OCI-LY3 (cell line): ENCODE measurements around the gene TBX21.

Experiments
- H2AFZ ChIP-seq: fragments of 200-600, 300-600 bp; shearing (Covaris generic); 2 replicates; pipeline ENCODE4 v1.6.0; 2014; ENCODE audit warnings: antibody characterized with exemption, low read depth, low read length
- H3K27ac ChIP-seq: fragments of 200-600, 300-600 bp; sonication (generic); 2 replicates; pipeline ENCODE4 v1.5.1; 2014; ENCODE audit warnings: mild to moderate bottlenecking, low read length, moderate library complexity, mixed read lengths
- H3K27me3 ChIP-seq: fragments of 200-600, 300-600 bp; sonication (generic); 2 replicates; pipeline ENCODE4 v1.6.1; 2014; ENCODE audit warnings: low read depth, low read length, mixed read lengths
- H3K36me3 ChIP-seq: fragments of 200-600, 300-600 bp; sonication (generic); replicated peaks from 2 replicates; pipeline ENCODE3; 2014; ENCODE audit warnings: low read depth, low read length, mixed read lengths
- H3K4me1 ChIP-seq: fragments of 300-600, 200-600 bp; sonication (generic); 2 replicates; pipeline ENCODE4 v1.6.1; 2014; ENCODE audit warnings: low read length, mixed read lengths
- H3K4me2 ChIP-seq: fragments of 200-600, 300-600 bp; sonication (generic); 2 replicates; pipeline ENCODE4 v1.6.1; 2014; ENCODE audit warnings: low read length, mixed read lengths
- H3K4me3 ChIP-seq: fragments of 300-600, 200-600 bp; sonication (generic); 2 replicates; pipeline ENCODE4 v1.5.1; 2014; ENCODE audit warnings: antibody characterized with exemption, mild to moderate bottlenecking, low read length, moderate library complexity
- H3K79me2 ChIP-seq: fragments of 300-600, 200-600 bp; shearing (Covaris generic); 2 replicates; pipeline ENCODE4 v1.6.1; 2014; ENCODE audit warnings: mild to moderate bottlenecking, low read length, mixed read lengths
- H3K9ac ChIP-seq: fragments of 300-600, 200-600 bp; shearing (Covaris generic); 2 replicates; pipeline ENCODE4 v1.6.0; 2014; ENCODE audit warnings: mild to moderate bottlenecking, low read length, moderate library complexity
- H3K9me3 ChIP-seq: fragments of 200-600, 300-600 bp; shearing (Covaris generic); 2 replicates; pipeline ENCODE4 v1.6.1; 2014; ENCODE audit warnings: low read length, mixed read lengths; ENCODE audit not compliant: insufficient read depth
- H4K20me1 ChIP-seq: fragments of 200-600, 300-600 bp; sonication (generic); 2 replicates; pipeline ENCODE4 v1.6.1; 2016; ENCODE audit warnings: low read length, mixed read lengths; ENCODE audit not compliant: insufficient read depth
- EZH2phosphoT487 ChIP-seq: fragments of 200-600 bp; shearing (Covaris generic); IDR thresholded peaks from 2 replicates; pipeline ENCODE4 v1.6.1; 2018; ENCODE audit warnings: antibody characterized with exemption, mixed run types, low read depth
- TF ChIP-seq, protein P1 (sequence below): fragments of 200-600, 300-600 bp; sonication (generic); IDR thresholded peaks from 2 replicates; pipeline ENCODE4 v1.5.1; 2014; ENCODE audit warnings: antibody characterized with exemption, low read length, low read depth

TBX21 gene

GRCh38 chr17:47696717-47697642 is 36.1 kb upstream of the TBX21 start:
- peaks cover 17% of the 10 kb centered on the region for H3K4me1 ChIP-seq
- H3K9ac ChIP-seq: no peak overlapping the region
- TF ChIP-seq, protein P1, sequence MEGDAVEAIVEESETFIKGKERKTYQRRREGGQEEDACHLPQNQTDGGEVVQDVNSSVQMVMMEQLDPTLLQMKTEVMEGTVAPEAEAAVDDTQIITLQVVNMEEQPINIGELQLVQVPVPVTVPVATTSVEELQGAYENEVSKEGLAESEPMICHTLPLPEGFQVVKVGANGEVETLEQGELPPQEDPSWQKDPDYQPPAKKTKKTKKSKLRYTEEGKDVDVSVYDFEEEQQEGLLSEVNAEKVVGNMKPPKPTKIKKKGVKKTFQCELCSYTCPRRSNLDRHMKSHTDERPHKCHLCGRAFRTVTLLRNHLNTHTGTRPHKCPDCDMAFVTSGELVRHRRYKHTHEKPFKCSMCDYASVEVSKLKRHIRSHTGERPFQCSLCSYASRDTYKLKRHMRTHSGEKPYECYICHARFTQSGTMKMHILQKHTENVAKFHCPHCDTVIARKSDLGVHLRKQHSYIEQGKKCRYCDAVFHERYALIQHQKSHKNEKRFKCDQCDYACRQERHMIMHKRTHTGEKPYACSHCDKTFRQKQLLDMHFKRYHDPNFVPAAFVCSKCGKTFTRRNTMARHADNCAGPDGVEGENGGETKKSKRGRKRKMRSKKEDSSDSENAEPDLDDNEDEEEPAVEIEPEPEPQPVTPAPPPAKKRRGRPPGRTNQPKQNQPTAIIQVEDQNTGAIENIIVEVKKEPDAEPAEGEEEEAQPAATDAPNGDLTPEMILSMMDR: no peak
- no peak for TF ChIP-seq EZH2phosphoT487
- no peaks in the 10 kb centered on the region for H3K79me2 ChIP-seq
- H3K27ac ChIP-seq: no peak overlapping the region
- H3K27me3 ChIP-seq: peaks cover 8% of the 10 kb centered on the region; the same call in 1 of the 2 replicates
- no peaks in the 10 kb centered on the region for H4K20me1 ChIP-seq
- no peak overlapping the region for H3K4me3 ChIP-seq
- no peaks in the 10 kb centered on the region for H3K9me3 ChIP-seq
- no peak overlapping the region for H3K4me2 ChIP-seq
- no peak overlapping the region for H2AFZ ChIP-seq
- H3K36me3 ChIP-seq: no peaks in the 10 kb centered on the region

GRCh38 chr17:47697906-47698711 is 34.9 kb upstream of the TBX21 start:
- Histone ChIP-seq H3K27me3 (peaks cover 7% of the 10 kb centered on the region; the same call in 1 of the 2 replicates), H3K9ac (no peak overlapping the region), H3K4me2 (no peak overlapping the region), H3K4me1 (peaks cover 10% of the 10 kb centered on the region), H3K36me3 (no peaks in the 10 kb centered on the region), H3K9me3 (no peaks in the 10 kb centered on the region), H3K79me2 (no peaks in the 10 kb centered on the region), H3K4me3 (no peak overlapping the region), H4K20me1 (no peaks in the 10 kb centered on the region), H2AFZ (no peak overlapping the region), H3K27ac (no peak overlapping the region)
- TF ChIP-seq EZH2phosphoT487: no peak
- TF ChIP-seq, protein P1: no peak

DNA sequence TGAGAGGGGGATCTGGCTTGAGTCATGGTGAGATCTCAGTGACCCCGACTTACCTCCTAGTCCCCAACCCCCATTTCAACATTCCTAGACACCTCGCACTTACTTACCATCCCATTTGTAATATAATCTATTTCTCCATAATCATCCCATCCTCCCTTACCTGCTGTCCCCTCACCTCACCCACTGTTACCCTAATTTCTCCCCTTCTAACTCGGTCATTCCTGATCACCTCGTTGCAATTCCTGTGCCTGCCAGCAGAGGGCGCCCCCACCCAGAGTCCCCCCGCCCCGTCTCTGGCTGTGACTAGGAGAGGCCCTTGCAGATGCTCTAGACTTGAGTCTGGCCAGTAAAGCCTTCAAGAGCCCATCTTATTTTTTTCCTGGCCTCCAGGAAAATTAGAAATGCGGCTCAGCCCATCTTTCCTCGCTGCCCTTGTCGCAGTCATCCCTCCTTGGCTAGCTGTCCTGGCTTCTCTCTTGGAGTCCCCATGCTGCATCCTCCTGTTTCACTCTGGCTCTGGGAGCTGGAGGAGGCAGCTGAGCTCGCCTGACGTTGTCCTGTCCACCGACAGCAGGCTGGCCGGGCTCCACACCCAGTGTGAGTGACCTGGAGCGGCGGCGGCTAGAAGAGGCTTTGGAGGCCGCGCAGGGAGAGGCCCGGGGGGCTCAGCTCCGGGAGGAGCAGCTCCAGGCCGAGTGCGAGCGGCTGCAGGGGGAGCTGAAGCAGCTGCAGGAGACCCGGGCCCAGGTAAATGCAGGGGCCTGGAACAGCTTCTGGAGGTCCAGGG is 34.1 kb upstream of the TBX21 start:
- no peak overlapping the region for H3K4me2 ChIP-seq
- no peaks in the 10 kb centered on the region for H3K79me2 ChIP-seq
- H4K20me1 ChIP-seq: no peaks in the 10 kb centered on the region
- peaks cover 15% of the 10 kb centered on the region for H3K27me3 ChIP-seq
- no peaks in the 10 kb centered on the region for H3K36me3 ChIP-seq
- no peak overlapping the region for H3K4me3 ChIP-seq
- no peaks in the 10 kb centered on the region for H3K9me3 ChIP-seq
- H3K27ac ChIP-seq: no peak overlapping the region
- peaks cover 14% of the 10 kb centered on the region for H3K4me1 ChIP-seq
- TF ChIP-seq, protein P1: peak; percentile 92
- TF ChIP-seq EZH2phosphoT487: no peak
- H2AFZ ChIP-seq: no peak overlapping the region
- no peak overlapping the region for H3K9ac ChIP-seq

- H3K9ac ChIP-seq: no peak overlapping the region
- H3K27ac ChIP-seq: no peak overlapping the region
- TF ChIP-seq EZH2phosphoT487: no peak
- no peaks in the 10 kb centered on the region for H3K9me3 ChIP-seq
- no peak overlapping the region for H3K4me2 ChIP-seq
- H3K4me3 ChIP-seq: no peak overlapping the region
- H3K4me1 ChIP-seq: peaks cover 16% of the 10 kb centered on the region
- H4K20me1 ChIP-seq: no peaks in the 10 kb centered on the region
- no peak overlapping the region for H2AFZ ChIP-seq
- no peaks in the 10 kb centered on the region for H3K79me2 ChIP-seq
- no peaks in the 10 kb centered on the region for H3K36me3 ChIP-seq
- H3K27me3 ChIP-seq: peaks cover 20% of the 10 kb centered on the region
Measured at GRCh38 chr17:47699536-47699840, 33.5 kb upstream of the TBX21 start.
